ENCODE data around the gene ZNG1A.
"Not testable (repeated sequence)": the region's sequence is repeated elsewhere in the genome, so short reads cannot be mapped to it uniquely, and the experiment has no call there.

- not testable (repeated sequence) for TF ChIP-seq CTCF, POLR2A (IDR thresholded peaks at IDR 0.05)
These were observed 78.4 kb downstream of the ZNG1A start for GRCh38 chr9:100430-100829.

All from uterus (tissue), 2 donors.